OCI-LY1 (cell line): Measurements from ENCODE around the gene NDUFS8.

Experiments used
- EZH2 ChIP-seq: fragments of 200-600 bp; sonication (generic), shearing (Covaris generic); IDR thresholded peaks from 2 replicates; pipeline ENCODE4 v1.8.0; 2017; ENCODE audit warnings: borderline replicate concordance, mixed run types, mild to moderate bottlenecking, antibody characterized with exemption, low read length, moderate library complexity, mixed read lengths
- TF ChIP-seq, protein P1 (sequence below): fragments of 200-600 bp; sonication (generic), shearing (Covaris generic); IDR thresholded peaks from 2 replicates; pipeline ENCODE4 v1.5.1; 2017; ENCODE audit warnings: mild to moderate bottlenecking, antibody characterized with exemption, low read length, moderate library complexity, mixed read lengths

GRCh38 chr11:67998150-67999045 lies 32.1 kb upstream of the NDUFS8 start:
- TF ChIP-seq, protein P1, sequence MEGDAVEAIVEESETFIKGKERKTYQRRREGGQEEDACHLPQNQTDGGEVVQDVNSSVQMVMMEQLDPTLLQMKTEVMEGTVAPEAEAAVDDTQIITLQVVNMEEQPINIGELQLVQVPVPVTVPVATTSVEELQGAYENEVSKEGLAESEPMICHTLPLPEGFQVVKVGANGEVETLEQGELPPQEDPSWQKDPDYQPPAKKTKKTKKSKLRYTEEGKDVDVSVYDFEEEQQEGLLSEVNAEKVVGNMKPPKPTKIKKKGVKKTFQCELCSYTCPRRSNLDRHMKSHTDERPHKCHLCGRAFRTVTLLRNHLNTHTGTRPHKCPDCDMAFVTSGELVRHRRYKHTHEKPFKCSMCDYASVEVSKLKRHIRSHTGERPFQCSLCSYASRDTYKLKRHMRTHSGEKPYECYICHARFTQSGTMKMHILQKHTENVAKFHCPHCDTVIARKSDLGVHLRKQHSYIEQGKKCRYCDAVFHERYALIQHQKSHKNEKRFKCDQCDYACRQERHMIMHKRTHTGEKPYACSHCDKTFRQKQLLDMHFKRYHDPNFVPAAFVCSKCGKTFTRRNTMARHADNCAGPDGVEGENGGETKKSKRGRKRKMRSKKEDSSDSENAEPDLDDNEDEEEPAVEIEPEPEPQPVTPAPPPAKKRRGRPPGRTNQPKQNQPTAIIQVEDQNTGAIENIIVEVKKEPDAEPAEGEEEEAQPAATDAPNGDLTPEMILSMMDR: no peak
- TF ChIP-seq EZH2: no peak
